AG10803 (cell line): Measurements from ENCODE around the gene PARD3B.

Experiments used
- DNase-seq: peaks from one replicate; pipeline ENCODE4 v3.0.0; 2010; ENCODE audit warnings: low read depth
- H3K4me3 ChIP-seq: 2 replicates; pipeline ENCODE4 v1.5.1; 2011; ENCODE audit warnings: mild to moderate bottlenecking, low read length, control low read depth
- CTCF ChIP-seq: conservative IDR thresholded peaks from 2 replicates; pipeline ENCODE4 v1.5.1; 2011; ENCODE audit warnings: mild to moderate bottlenecking, low read length, control low read depth, inconsistent platforms

Gene PARD3B

DNA sequence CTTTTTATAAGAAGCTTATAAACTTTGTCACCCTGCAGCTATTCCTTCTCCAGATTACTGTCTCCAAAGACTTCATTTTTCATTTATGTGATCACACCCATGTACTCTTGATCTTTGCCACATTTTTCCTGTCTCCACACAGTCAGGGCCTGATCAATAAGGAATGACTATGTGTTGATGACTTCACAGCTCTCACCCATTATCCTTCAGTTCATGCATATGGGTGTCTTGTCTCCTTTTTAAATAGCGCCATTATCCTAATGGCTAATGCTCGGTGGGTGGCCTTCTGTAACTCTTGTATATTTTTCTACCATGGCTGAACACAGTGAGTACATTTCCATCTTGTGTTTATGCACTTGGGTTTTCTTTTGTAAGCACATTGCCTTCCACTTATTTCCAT lies 801.4 kb downstream of the PARD3B start:
- no peak overlapping the region for H3K4me3 ChIP-seq
- no peak for DNase-seq
- TF ChIP-seq CTCF, result no peak

GRCh38 chr2:205347899-205348298 lies 802.6 kb downstream of the PARD3B start:
- TF ChIP-seq CTCF, result no peak
- H3K4me3 ChIP-seq, result no peak overlapping the region
- peak; percentile 13 for DNase-seq

- TF ChIP-seq CTCF, result no peak
- no peak overlapping the region for H3K4me3 ChIP-seq
- DNase-seq, result peak; percentile 50
Measured at GRCh38 chr2:205352094-205352493, 806.8 kb downstream of the PARD3B start.

- no peak for TF ChIP-seq CTCF
- DNase-seq, result peak; percentile 61
- H3K4me3 ChIP-seq, result no peak overlapping the region
Measured at GRCh38 chr2:205352593-205352992, 807.3 kb downstream of the PARD3B start.

GRCh38 chr2:205357732-205358131 lies 812.5 kb downstream of the PARD3B start:
- TF ChIP-seq CTCF, result no peak
- DNase-seq, result no peak
- no peak overlapping the region for H3K4me3 ChIP-seq

GRCh38 chr2:205358351-205358815 lies 813.1 kb downstream of the PARD3B start:
- TF ChIP-seq CTCF, result no peak
- no peak overlapping the region for H3K4me3 ChIP-seq
- peak; percentile 59 for DNase-seq

DNA sequence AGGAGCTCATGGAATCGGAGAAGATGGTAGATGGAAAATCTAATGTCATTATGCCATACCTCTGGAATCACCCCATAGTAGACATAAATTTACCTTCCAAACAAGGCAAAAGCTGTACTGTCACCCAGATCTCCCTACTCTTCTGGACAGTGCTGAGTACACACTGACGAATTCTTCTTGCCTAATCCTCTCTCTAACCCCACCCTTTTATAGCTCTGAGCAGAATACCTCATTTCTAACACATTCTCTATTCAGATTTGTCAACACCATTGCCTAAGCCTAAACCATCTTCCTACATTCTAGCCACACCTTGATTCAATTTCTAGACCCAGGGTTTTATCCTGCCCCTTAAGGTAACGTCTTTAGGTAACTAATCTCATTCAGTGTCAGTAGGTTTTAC lies 816.0 kb downstream of the PARD3B start:
- TF ChIP-seq CTCF, result no peak
- no peak for DNase-seq
- no peak overlapping the region for H3K4me3 ChIP-seq
